PC-9 (cell line): ENCODE data around the gene FAM221A.

Experiments
- EZH2 ChIP-seq: fragments of 200-600 bp; sonication (generic); IDR thresholded peaks from 2 replicates; pipeline ENCODE4 v1.8.0; 2017; ENCODE audit warnings: antibody characterized with exemption, low read depth
- TF ChIP-seq, protein P1 (sequence below): fragments of 200-600 bp; sonication (generic); conservative IDR thresholded peaks from 2 replicates; pipeline ENCODE4 v1.6.1; 2017; ENCODE audit warnings: mixed run types, antibody characterized with exemption, mild to moderate bottlenecking, moderate library complexity

DNA sequence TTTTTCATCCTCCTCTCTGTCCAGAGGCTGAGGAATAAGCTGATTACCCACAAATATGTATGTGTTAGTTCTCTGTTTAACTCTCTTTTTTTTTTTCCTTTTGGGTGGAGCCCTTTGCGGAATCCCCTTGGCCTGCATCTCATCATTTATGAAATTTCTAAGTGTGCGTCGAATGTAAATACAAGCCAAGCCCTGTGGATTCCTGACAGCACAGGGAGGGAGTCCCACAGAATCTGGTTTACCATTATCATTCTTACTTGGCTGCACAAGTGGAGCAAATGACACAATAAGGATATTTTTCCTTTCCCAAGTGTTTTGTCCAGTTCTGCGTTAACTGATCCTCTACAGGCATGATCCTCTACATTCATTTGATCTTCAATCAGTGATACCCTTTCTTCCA, 41.5 kb downstream of the FAM221A start:
- TF ChIP-seq, protein P1, sequence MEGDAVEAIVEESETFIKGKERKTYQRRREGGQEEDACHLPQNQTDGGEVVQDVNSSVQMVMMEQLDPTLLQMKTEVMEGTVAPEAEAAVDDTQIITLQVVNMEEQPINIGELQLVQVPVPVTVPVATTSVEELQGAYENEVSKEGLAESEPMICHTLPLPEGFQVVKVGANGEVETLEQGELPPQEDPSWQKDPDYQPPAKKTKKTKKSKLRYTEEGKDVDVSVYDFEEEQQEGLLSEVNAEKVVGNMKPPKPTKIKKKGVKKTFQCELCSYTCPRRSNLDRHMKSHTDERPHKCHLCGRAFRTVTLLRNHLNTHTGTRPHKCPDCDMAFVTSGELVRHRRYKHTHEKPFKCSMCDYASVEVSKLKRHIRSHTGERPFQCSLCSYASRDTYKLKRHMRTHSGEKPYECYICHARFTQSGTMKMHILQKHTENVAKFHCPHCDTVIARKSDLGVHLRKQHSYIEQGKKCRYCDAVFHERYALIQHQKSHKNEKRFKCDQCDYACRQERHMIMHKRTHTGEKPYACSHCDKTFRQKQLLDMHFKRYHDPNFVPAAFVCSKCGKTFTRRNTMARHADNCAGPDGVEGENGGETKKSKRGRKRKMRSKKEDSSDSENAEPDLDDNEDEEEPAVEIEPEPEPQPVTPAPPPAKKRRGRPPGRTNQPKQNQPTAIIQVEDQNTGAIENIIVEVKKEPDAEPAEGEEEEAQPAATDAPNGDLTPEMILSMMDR, result no peak
- TF ChIP-seq EZH2, result no peak
